ENCODE measurements around the gene PANK1.
"Not testable (repeated sequence)": the region's sequence is repeated elsewhere in the genome, so short reads cannot be mapped to it uniquely, and the experiment has no call there.

- TF ChIP-seq CTCF (IDR thresholded peaks at IDR 0.05; ENCODE audit: low read depth, low read length, poor library complexity, severe bottlenecking); EZH2phosphoT487 (IDR thresholded peaks at IDR 0.05; ENCODE audit: borderline replicate concordance, low read length): not testable (repeated sequence)
Observed at GRCh38 chr10:89546651-89547050, 98.4 kb downstream of the PANK1 start.

All from DOHH2 (cell line).